VCaP (cell line): ENCODE data around the gene IGSF8.

ENCODE experiments used
- H3K27ac ChIP-seq: fragments of 450-650 bp; 2 replicates; pipeline ENCODE4 v1.5.1; 2017
- CTCF ChIP-seq: fragments of 450-650 bp; conservative IDR thresholded peaks from 2 replicates; pipeline ENCODE4 v1.5.1; 2017; ENCODE audit warnings: mild to moderate bottlenecking, moderate library complexity

Gene IGSF8

GRCh38 chr1:160066829-160067745 is 31.3 kb downstream of the IGSF8 start:
- no peak overlapping the region for H3K27ac ChIP-seq
- no peak for TF ChIP-seq CTCF

GRCh38 chr1:160064746-160065145 is 33.7 kb downstream of the IGSF8 start:
- H3K27ac ChIP-seq = no peak overlapping the region
- no peak for TF ChIP-seq CTCF

GRCh38 chr1:160064164-160064563 is 34.3 kb downstream of the IGSF8 start:
- TF ChIP-seq CTCF = no peak
- no peak overlapping the region for H3K27ac ChIP-seq

GRCh38 chr1:160063176-160063575 is 35.2 kb downstream of the IGSF8 start:
- no peak overlapping the region for H3K27ac ChIP-seq
- no peak for TF ChIP-seq CTCF

- H3K27ac ChIP-seq = no peak overlapping the region
- TF ChIP-seq CTCF = no peak
Observed at GRCh38 chr1:160062230-160062532, 36.2 kb downstream of the IGSF8 start.

- H3K27ac ChIP-seq = no peak overlapping the region
Observed at GRCh38 chr1:160061369-160062229, 36.8 kb downstream of the IGSF8 start.

More at GRCh38 chr1:160061369-160062229, 36.8 kb downstream of the IGSF8 start:
- TF ChIP-seq CTCF = no peak
